ENCODE results near the gene GUCA1A. TPM values are rescaled to one million over a fixed set of nuclear protein-coding genes. Genes with fewer than 3 reads are reported as not detected.

Gene GUCA1A
- total RNA-seq, 2 donors from 2014 or later, result not detected

GRCh38 chr6:42193491-42193894, 20.3 kb downstream of the GUCA1A start:
- TF ChIP-seq, protein P1, sequence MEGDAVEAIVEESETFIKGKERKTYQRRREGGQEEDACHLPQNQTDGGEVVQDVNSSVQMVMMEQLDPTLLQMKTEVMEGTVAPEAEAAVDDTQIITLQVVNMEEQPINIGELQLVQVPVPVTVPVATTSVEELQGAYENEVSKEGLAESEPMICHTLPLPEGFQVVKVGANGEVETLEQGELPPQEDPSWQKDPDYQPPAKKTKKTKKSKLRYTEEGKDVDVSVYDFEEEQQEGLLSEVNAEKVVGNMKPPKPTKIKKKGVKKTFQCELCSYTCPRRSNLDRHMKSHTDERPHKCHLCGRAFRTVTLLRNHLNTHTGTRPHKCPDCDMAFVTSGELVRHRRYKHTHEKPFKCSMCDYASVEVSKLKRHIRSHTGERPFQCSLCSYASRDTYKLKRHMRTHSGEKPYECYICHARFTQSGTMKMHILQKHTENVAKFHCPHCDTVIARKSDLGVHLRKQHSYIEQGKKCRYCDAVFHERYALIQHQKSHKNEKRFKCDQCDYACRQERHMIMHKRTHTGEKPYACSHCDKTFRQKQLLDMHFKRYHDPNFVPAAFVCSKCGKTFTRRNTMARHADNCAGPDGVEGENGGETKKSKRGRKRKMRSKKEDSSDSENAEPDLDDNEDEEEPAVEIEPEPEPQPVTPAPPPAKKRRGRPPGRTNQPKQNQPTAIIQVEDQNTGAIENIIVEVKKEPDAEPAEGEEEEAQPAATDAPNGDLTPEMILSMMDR (IDR thresholded peaks at IDR 0.05), result no peak
- no peak overlapping the region for H3K27ac ChIP-seq
- H3K9me3 ChIP-seq, result no peaks in the 10 kb centered on the region
- peaks cover 0 to 16% of the 10 kb centered on the region in 2 donors for H3K4me1 ChIP-seq
- no peak overlapping the region for H3K4me3 ChIP-seq
- H3K36me3 ChIP-seq, result no peaks in the 10 kb centered on the region
- no peaks in the 10 kb centered on the region for H3K27me3 ChIP-seq
- no peak for DNase-seq (ENCODE audit: low spot score)

- Histone ChIP-seq H3K27ac (no peak overlapping the region), H3K9me3 (no peaks in the 10 kb centered on the region), H3K4me3 (no peak overlapping the region), H3K27me3 (no peaks in the 10 kb centered on the region), H3K36me3 (no peaks in the 10 kb centered on the region), H3K4me1 (peaks cover 0 to 16% of the 10 kb centered on the region in 2 donors)
- TF ChIP-seq, protein P1 (IDR thresholded peaks at IDR 0.05), result no peak
- DNase-seq (ENCODE audit: low spot score), result no peak
Measured at GRCh38 chr6:42194056-42194455, 20.9 kb downstream of the GUCA1A start.

DNA sequence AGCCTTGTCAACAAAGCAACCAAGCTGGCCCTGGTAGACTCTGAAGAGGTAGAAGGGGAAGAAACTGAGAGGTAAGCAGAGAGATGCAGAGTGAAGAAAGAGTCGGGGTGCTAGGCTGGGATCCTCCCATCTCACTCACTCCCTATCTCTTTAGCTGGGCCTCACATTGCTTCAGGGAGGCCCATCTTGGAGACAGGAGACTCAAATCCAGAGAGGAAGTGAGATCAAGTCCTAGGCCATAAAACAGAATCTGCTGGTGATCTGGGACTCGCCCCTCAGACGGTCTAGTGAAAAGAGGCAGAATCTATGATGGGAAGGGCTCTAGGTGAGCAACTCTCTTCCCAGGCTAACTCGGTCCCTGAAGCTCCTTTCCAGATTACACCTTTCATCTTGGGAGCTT, 22.3 kb downstream of the GUCA1A start:
- no peak overlapping the region for H3K4me3 ChIP-seq
- DNase-seq (ENCODE audit: low spot score), result no peak
- no peaks in the 10 kb centered on the region for H3K27me3 ChIP-seq
- TF ChIP-seq, protein P1 (IDR thresholded peaks at IDR 0.05), result no peak
- H3K9me3 ChIP-seq, result no peaks in the 10 kb centered on the region
- no peaks in the 10 kb centered on the region for H3K36me3 ChIP-seq
- peaks cover 0 to 15% of the 10 kb centered on the region in 2 donors for H3K4me1 ChIP-seq
- H3K27ac ChIP-seq, result no peak overlapping the region

DNA sequence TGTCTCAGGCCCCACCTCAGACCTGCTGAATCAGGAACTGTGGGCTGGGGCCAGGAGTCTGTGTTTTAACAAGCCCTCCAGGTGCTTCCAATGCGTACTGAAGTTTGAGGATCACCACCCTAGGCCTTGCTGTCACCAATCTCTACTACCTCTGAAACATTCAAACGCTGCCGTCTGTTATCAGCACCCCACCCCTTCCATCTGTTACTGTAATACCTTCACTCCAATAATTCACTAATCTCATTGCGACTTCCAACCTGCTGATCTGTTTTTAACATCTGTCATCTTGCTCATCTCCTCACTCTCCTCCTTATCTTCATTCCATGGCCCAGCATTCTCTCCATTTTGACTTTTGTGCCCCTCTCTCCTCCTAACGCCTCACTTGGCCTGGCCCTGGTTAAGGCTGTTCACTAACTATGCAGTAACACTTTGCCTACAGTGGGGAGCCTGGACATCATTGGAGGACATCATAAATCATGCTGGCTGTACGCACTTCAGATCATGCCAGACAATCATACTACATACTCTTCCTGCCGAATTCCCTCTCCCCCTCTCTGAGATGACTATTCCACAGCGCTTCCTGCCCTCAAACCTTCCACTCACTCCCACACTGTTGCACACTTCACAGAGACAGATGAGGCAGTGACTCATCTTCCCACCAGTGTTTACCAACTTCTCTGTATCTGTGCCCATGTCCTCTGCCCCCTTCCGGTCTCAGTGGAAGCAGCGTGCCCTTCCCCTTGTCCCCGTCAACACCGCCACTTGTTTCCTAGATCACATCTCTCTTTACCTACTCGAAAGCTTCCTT, 24.6 kb downstream of the GUCA1A start:
- Histone ChIP-seq H3K4me1 (peaks cover 0 to 9% of the 10 kb centered on the region in 2 donors), H3K27me3 (no peaks in the 10 kb centered on the region)

DNA sequence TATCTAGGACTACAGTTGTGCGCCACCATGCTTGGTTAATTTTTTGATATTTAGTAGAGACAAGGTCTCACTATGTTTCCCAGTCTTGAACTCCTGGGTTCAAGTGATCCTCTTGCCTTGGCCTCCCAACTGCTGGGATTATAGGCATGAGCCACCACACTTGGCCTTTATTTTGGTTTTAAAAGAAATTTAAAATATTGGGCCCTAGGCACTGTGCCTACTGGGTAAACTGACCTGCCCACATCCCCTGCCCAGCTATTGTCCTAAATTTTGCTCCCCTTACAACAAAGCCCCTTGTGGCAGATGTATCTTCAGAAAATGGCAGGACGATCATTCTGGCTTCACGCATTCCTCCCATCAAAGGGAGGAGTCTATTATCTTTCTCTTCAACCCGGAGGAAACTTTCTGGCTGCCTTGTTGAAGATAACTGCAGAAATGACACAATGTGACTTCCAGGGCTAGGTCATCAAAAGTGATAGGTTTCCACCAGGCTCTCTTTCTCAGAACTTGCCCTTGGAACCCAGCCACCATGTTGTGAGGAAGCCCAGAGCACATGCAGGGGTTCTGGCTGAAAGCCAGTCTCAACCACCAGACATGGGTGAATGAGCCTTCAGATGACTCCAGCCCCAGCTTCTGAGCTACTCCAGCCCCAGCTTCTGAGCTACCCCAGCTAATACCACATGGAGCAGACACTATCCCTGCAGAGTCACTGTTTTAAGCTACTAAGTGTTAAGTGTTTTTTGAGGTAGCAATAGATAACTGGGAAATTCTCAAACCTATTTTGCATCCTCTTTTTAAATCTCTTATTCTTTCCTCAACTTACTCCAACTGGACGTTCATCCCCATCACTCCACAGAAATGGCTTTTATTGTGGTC, 26.2 kb downstream of the GUCA1A start:
- H3K27ac ChIP-seq, result no peak overlapping the region
- TF ChIP-seq, protein P1 (IDR thresholded peaks at IDR 0.05), result no peak
- no peaks in the 10 kb centered on the region for H3K27me3 ChIP-seq
- no peaks in the 10 kb centered on the region for H3K36me3 ChIP-seq
- no peak for DNase-seq (ENCODE audit: low spot score)
- peaks cover 0 to 9% of the 10 kb centered on the region in 2 donors for H3K4me1 ChIP-seq
- no peak overlapping the region for H3K4me3 ChIP-seq
- H3K9me3 ChIP-seq, result no peaks in the 10 kb centered on the region

More for the DNA sequence above, 24.6 kb downstream of the GUCA1A start:
- Histone ChIP-seq H3K9me3 (no peaks in the 10 kb centered on the region), H3K36me3 (no peaks in the 10 kb centered on the region), H3K4me3 (no peak overlapping the region), H3K27ac (no peak overlapping the region)
- no peak for DNase-seq (ENCODE audit: low spot score)
- TF ChIP-seq, protein P1 (IDR thresholded peaks at IDR 0.05), result no peak
